SK-N-MC (cell line): ENCODE results near the gene GCKR.

Experiments
- EZH2 ChIP-seq: fragments of 200-600 bp; sonication (generic); IDR thresholded peaks from one replicate; pipeline ENCODE4 v1.6.1; 2017; ENCODE audit warnings: antibody characterized with exemption
- POLR2AphosphoS5 ChIP-seq: IDR thresholded peaks from 2 replicates; pipeline ENCODE4 v1.6.1; 2012; ENCODE audit warnings: mild to moderate bottlenecking, low read depth, low read length, borderline replicate concordance

GRCh38 chr2:27569398-27569797, 72.8 kb downstream of the GCKR start:
- TF ChIP-seq EZH2 (no peak), POLR2AphosphoS5 (no peak)
